Spleen (tissue), 11 donors: ENCODE measurements around the gene GPHN. TPM values are rescaled to one million over a fixed set of nuclear protein-coding genes. Genes with fewer than 3 reads are reported as not detected.

ENCODE experiments used
- DNase-seq: peaks from one replicate; pipeline ENCODE4 v3.0.0-alpha.2; 2020
- H3K27ac ChIP-seq, 8 donors: fragments of 200-600 bp; sonication (generic) in 7 of 8; 1 replicate in 4 of 8; 2 replicates in 4 of 8; pipeline versions ENCODE4 v1.5.0 to v1.8.0; 2016 to 2021; ENCODE audit warnings: inconsistent platforms in 4 of 8, mild to moderate bottlenecking in 4 of 8, moderate library complexity in 1 of 8
- H3K27me3 ChIP-seq, 7 donors: fragments of 200-600 bp; sonication (generic) in 6 of 7; replicated peaks in 1 of 7; 1 replicate in 4 of 7; 2 replicates in 3 of 7; pipeline versions ENCODE4 v1.5.0 to v1.8.0; 2016 to 2021; ENCODE audit warnings: inconsistent platforms in 3 of 7, mild to moderate bottlenecking in 1 of 7
- H3K36me3 ChIP-seq, 6 donors: fragments of 200-600 bp; sonication (generic) in 5 of 6; 1 replicate in 4 of 6; 2 replicates in 2 of 6; pipeline versions ENCODE4 v1.5.0 to v1.8.0; 2016 to 2021; ENCODE audit warnings: inconsistent platforms in 2 of 6
- H3K4me1 ChIP-seq, 6 donors: fragments of 200-600 bp; sonication (generic) in 5 of 6; 1 replicate in 3 of 6; 2 replicates in 3 of 6; pipeline versions ENCODE4 v1.5.0 to v1.8.0; 2016 to 2021; ENCODE audit warnings: inconsistent platforms in 3 of 6
- H3K4me3 ChIP-seq, 8 donors: fragments of 200-600 bp; sonication (generic) in 7 of 8; 1 replicate in 4 of 8; 2 replicates in 4 of 8; pipeline versions ENCODE4 v1.5.0 to v1.8.0; 2016 to 2021; ENCODE audit warnings: inconsistent platforms in 4 of 8, mild to moderate bottlenecking in 4 of 8, moderate library complexity in 2 of 8
- H3K9me3 ChIP-seq, 8 donors: fragments of 200-600 bp; sonication (generic) in 7 of 8; 1 replicate in 4 of 8; 2 replicates in 4 of 8; pipeline versions ENCODE4 v1.5.0 to v1.8.0; 2016 to 2021; ENCODE audit warnings: inconsistent platforms in 4 of 8
- POLR2A ChIP-seq, 3 donors: fragments of 450-650 bp; IDR thresholded peaks; one replicate each; pipeline ENCODE4 v1.5.1; 2017; ENCODE audit warnings: antibody characterized with exemption in 3 of 3, mild to moderate bottlenecking in 1 of 3
- POLR2AphosphoS5 ChIP-seq, 3 donors: sonication (generic); formaldehyde crosslinking; IDR thresholded peaks; one replicate each; pipeline ENCODE4 v1.5.1; 2017; ENCODE audit warnings: antibody characterized with exemption in 3 of 3
- whole genome bisulfite sequencing, 5 donors: extraction: QIAGEN DNeasy Blood & Tissue Kit in 3 of 5; methylation state at CpG; one replicate each; pipeline versions ENCODE4 v1.1.5 to v1.1.7; 2013 to 2018; 5-methylcytosine and 5-hydroxymethylcytosine counted together
- intact Hi-C: fragments of 100-400 bp; cut with DNase I; formaldehyde crosslinking; loops from one replicate; pipeline ENCODE4 v1.15.0; 2023; ENCODE audit warnings: low total_unique reads
- polyA plus RNA-seq, 3 donors: library from polyadenylated mRNA; stranded (reverse); fragments of 200-250 nt; gene quantifications; one replicate each; pipeline ENCODE4 v1.2.1, GENCODE V29; 2013
- total RNA-seq, 7 donors: library from RNA; depleted of rRNA in 3 of 7; stranded (reverse); fragments of >200 nt in 3 of 7; fragmentation: NEBNext Ultra II Directional in 4 of 7; extraction: Animal tissue kit (Norgen Biotek cat#: 25700) in 4 of 7; gene quantifications; one replicate each; pipeline versions ENCODE4 v1.1.0 to v1.2.1, GENCODE V29; 2016 to 2021
- TF ChIP-seq, protein P1 (sequence below), 11 experiments: fragments of 200-600 bp in 7 of 11; fragments of 450-650 bp in 4 of 11; sonication (generic) in 4 of 11; IDR thresholded peaks in 8 of 11; conservative IDR thresholded peaks in 3 of 11; 1 replicate in 7 of 11; 2 replicates in 4 of 11; pipeline versions ENCODE4 v1.4.0 to v1.8.0; 2016 to 2021; ENCODE audit warnings: antibody characterized with exemption in 11 of 11, inconsistent platforms in 4 of 11, mild to moderate bottlenecking in 1 of 11
- donor health status: healthy with polysubstance abuse.
- donor health status: DM: no; HTN: no; CAD: no; lungs with moderate emphysema.
- donor health status: DM: no; HTN: no; CAD: no.
- donor health status: Bipolar disorder and iron deficiency.
- donor health status: healthy.
- donor health status: DM: no; HTN: no; CAD: no.
- donor health status: DM: yes; HTN: yes; CAD: no.

GPHN gene
- total and polyA plus RNA-seq, 10 donors: 9.0 to 26.9 (median 15.7) TPM

DNA sequence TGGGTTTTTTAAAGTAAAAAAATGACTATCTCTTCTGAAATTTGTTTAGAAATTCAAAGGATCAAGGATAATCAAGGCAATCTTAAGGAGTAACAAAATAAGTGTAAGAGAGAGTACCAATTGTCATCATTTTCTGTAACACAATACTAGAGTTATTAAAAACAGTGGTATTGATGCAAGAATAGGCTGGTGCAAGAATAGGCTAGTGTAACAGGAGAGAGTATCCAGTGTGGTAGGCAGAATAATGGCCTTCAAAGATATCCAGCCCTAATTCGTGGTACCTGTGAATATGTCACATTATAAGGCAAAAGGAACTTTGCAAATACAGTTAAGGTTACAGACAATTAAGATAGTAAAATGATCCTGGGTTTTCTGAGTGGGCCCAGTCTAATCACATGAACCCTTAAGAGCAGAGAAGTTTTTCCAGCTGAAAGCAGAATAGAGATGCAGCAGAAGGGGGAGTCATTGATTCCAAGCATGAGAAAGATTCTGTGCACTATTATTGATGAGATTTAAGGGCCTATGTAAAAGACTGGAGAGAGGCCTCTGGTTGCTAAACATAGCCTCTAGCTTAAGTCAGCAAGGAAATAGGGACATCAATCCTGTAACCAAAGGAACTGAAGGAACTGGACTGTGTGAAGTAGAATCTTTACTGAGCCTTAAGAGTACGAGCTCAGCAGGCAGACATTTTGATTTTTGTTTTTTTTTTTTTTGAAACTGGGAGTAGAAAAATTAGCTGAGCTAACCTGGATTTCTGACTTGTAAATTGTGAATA is 134.1 kb downstream of the GPHN start:
- no peak for DNase-seq
- no peak for TF ChIP-seq POLR2A (IDR thresholded peaks at IDR 0.05)
- no peak for TF ChIP-seq POLR2AphosphoS5 (IDR thresholded peaks at IDR 0.05)
- TF ChIP-seq, protein P1, sequence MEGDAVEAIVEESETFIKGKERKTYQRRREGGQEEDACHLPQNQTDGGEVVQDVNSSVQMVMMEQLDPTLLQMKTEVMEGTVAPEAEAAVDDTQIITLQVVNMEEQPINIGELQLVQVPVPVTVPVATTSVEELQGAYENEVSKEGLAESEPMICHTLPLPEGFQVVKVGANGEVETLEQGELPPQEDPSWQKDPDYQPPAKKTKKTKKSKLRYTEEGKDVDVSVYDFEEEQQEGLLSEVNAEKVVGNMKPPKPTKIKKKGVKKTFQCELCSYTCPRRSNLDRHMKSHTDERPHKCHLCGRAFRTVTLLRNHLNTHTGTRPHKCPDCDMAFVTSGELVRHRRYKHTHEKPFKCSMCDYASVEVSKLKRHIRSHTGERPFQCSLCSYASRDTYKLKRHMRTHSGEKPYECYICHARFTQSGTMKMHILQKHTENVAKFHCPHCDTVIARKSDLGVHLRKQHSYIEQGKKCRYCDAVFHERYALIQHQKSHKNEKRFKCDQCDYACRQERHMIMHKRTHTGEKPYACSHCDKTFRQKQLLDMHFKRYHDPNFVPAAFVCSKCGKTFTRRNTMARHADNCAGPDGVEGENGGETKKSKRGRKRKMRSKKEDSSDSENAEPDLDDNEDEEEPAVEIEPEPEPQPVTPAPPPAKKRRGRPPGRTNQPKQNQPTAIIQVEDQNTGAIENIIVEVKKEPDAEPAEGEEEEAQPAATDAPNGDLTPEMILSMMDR (IDR thresholded peaks at IDR 0.05 in 8 of 11, conservative IDR thresholded peaks at IDR 0.05 in 3 of 11): no peak
- Histone ChIP-seq H3K27ac (no peak overlapping the region), H3K4me3 (no peak overlapping the region), H3K9me3 (no peaks in the 10 kb centered on the region), H3K27me3 (no peaks in the 10 kb centered on the region), H3K36me3 (no peaks in the 10 kb centered on the region), H3K4me1 (no peaks in the 10 kb centered on the region)
- WGBS, 5 donors: 70 to 87% (median 78%) methylated on average over 2 of the region's 2 CpGs
- intact Hi-C loops: no loop called here

DNA sequence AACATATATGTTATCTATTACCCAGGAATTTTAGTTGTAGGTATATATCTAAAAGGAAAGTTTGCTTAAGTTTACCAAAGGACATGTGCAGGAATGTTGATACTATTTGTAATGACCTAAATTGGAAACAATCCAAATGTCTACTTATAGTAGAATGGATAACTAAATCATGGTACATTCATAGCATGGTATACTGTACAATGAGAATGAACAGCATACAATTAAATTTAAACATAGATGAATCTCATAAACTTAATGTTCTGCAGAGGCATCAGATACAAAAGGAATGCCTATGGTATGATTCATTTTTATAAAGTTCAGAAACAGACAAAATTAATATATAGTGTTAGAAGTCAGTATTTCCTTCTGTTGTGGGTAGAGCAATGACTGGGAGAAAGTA is 135.4 kb downstream of the GPHN start:
- Histone ChIP-seq H3K4me1 (no peaks in the 10 kb centered on the region), H3K36me3 (no peaks in the 10 kb centered on the region), H3K4me3 (no peak overlapping the region), H3K9me3 (no peaks in the 10 kb centered on the region), H3K27ac (no peak overlapping the region), H3K27me3 (no peaks in the 10 kb centered on the region)
- TF ChIP-seq POLR2AphosphoS5 (IDR thresholded peaks at IDR 0.05): no peak
- no peak for TF ChIP-seq POLR2A (IDR thresholded peaks at IDR 0.05)
- DNase-seq: no peak
- intact Hi-C loops: no loop called here

DNA sequence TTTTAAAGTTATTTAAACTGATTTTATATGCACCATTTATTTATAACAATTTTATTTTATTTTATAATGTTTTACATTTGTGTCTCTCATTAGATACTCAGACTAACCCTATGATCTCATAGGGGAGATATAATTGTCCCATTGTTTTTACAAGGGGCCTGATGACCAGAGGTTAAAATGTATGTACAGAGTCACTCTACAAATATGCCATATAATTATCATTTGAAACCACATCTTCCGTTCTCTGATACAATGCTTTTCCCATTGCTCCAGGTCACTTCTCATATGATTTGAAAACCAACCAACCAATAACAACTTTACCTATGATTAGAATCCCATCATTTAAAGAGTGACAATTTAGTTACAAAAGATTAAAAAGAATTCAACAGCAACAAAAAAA is 137.8 kb downstream of the GPHN start:
- WGBS, 5 donors: 91 to 98% (median 96%) methylated on average over 1 of the region's 1 CpG
- H3K4me3 ChIP-seq: no peak overlapping the region
- H3K27ac ChIP-seq: no peak overlapping the region

DNA sequence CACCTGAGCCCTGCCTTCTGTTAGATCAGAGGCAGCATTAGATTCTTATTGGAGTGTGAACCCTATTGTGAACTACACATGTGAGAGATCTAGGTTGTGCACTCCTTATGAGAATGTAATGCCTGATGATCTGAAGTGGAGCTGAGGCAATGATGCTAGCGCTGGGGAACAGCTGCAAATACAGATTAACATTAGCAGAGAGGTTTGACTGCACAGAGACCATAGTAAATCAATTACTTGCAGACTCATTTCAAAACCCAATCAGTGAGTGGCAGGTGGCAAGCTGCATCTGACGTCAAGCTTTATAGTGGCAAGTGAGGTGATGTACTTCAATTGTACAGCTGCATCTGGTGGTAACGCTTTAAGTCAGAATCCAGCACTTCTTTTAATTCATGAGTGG is 141.6 kb downstream of the GPHN start:
- Histone ChIP-seq H3K4me3 (no peak overlapping the region), H3K27me3 (no peaks in the 10 kb centered on the region), H3K9me3 (no peaks in the 10 kb centered on the region), H3K4me1 (peaks cover 0 to 27% (median 0%) of the 10 kb centered on the region in 6 donors), H3K27ac (no peak overlapping the region), H3K36me3 (no peaks in the 10 kb centered on the region)
- intact Hi-C loops: no loop called here
- DNase-seq: no peak
- 66 to 78% (median 76%) methylated on average over 3 of the region's 3 CpGs for WGBS, 5 donors
- TF ChIP-seq POLR2A (IDR thresholded peaks at IDR 0.05) (no peak), POLR2AphosphoS5 (IDR thresholded peaks at IDR 0.05) (no peak)
- TF ChIP-seq, protein P1 (IDR thresholded peaks at IDR 0.05 in 8 of 11, conservative IDR thresholded peaks at IDR 0.05 in 3 of 11): no peak

More for the DNA sequence above, 137.8 kb downstream of the GPHN start:
- H3K9me3 ChIP-seq: no peaks in the 10 kb centered on the region
- no peaks in the 10 kb centered on the region for H3K27me3 ChIP-seq
- H3K4me1 ChIP-seq: peaks cover 0 to 16% (median 0%) of the 10 kb centered on the region in 6 donors
- DNase-seq: no peak
- H3K36me3 ChIP-seq: no peaks in the 10 kb centered on the region
- TF ChIP-seq, protein P1 (IDR thresholded peaks at IDR 0.05 in 8 of 11, conservative IDR thresholded peaks at IDR 0.05 in 3 of 11): no peak
- TF ChIP-seq POLR2A (IDR thresholded peaks at IDR 0.05) (no peak), POLR2AphosphoS5 (IDR thresholded peaks at IDR 0.05) (no peak)
- intact Hi-C loops: no loop called here
